HG03039 (cell line): ENCODE data around the gene NRCAM.
"Not testable (repeated sequence)": the region's sequence is repeated elsewhere in the genome, so short reads cannot be mapped to it uniquely, and the experiment has no call there.

Experiments
- ATAC-seq: cut with Tn5 transposase; IDR thresholded peaks from one replicate; pipeline ENCODE4 v1.9.1; 2021; ENCODE audit warnings: mild to moderate bottlenecking, moderate library complexity; ENCODE audit not compliant: unreplicated experiment

NRCAM gene

GRCh38 chr7:108455998-108456677 is at the start of gene NRCAM:
TSS of gene NRCAM (minus strand) at chr7:108456436. CDS start at chr7:108240064, 216,372 bp downstream.
- no peak for ATAC-seq

- ATAC-seq, result not testable (repeated sequence)
Measured at GRCh38 chr7:108504576-108504975, 48.3 kb upstream of the NRCAM start.

GRCh38 chr7:108503112-108504026 is 47.1 kb upstream of the NRCAM start:
- ATAC-seq, result peak; percentile 79

GRCh38 chr7:108499566-108499965 is 43.3 kb upstream of the NRCAM start:
- ATAC-seq, result no peak

- ATAC-seq, result no peak
Measured at GRCh38 chr7:108498481-108498880, 42.2 kb upstream of the NRCAM start.

GRCh38 chr7:108497082-108497725 is 41.0 kb upstream of the NRCAM start:
- ATAC-seq, result peak; percentile 59

GRCh38 chr7:108492742-108493141 is 36.5 kb upstream of the NRCAM start:
- ATAC-seq, result no peak

- ATAC-seq, result no peak
Measured at GRCh38 chr7:108488768-108489538, 32.7 kb upstream of the NRCAM start.

- no peak for ATAC-seq
Measured at GRCh38 chr7:108487646-108488045, 31.4 kb upstream of the NRCAM start.

- no peak for ATAC-seq
Measured at GRCh38 chr7:108486291-108486966, 30.2 kb upstream of the NRCAM start.

- no peak for ATAC-seq
Measured at GRCh38 chr7:108484137-108484536, 27.9 kb upstream of the NRCAM start.

GRCh38 chr7:108480311-108480710 is 24.1 kb upstream of the NRCAM start:
- ATAC-seq, result no peak

- no peak for ATAC-seq
Measured at GRCh38 chr7:108479751-108480150, 23.5 kb upstream of the NRCAM start.

GRCh38 chr7:108479118-108479517 is 22.9 kb upstream of the NRCAM start:
- no peak for ATAC-seq

- ATAC-seq, result no peak
Measured at GRCh38 chr7:108468246-108468645, 12.0 kb upstream of the NRCAM start.

- ATAC-seq, result no peak
Measured at GRCh38 chr7:108467391-108467790, 11.2 kb upstream of the NRCAM start.

- not testable (repeated sequence) for ATAC-seq
Measured at GRCh38 chr7:108466322-108466721, 10.1 kb upstream of the NRCAM start.

GRCh38 chr7:108464743-108465142 is 8.5 kb upstream of the NRCAM start:
- ATAC-seq, result no peak

- no peak for ATAC-seq
Measured at GRCh38 chr7:108463613-108464012, 7.4 kb upstream of the NRCAM start.

GRCh38 chr7:108461840-108462239 is 5.6 kb upstream of the NRCAM start:
- ATAC-seq, result no peak
